GM21360 (cell line): ENCODE results near the gene IGF2BP2.
"Not testable (repeated sequence)": the region's sequence is repeated elsewhere in the genome, so short reads cannot be mapped to it uniquely, and the experiment has no call there.

Source experiments
- ATAC-seq: cut with Tn5 transposase; IDR thresholded peaks from one replicate; pipeline ENCODE4 v1.9.1; 2021; ENCODE audit warnings: mild to moderate bottlenecking, moderate library complexity; ENCODE audit not compliant: unreplicated experiment

Gene IGF2BP2

GRCh38 chr3:185716436-185717108 is 108.3 kb downstream of the IGF2BP2 start:
- ATAC-seq, result no peak

- no peak for ATAC-seq
Observed at GRCh38 chr3:185715091-185715490, 109.8 kb downstream of the IGF2BP2 start.

GRCh38 chr3:185714085-185714484 is 110.8 kb downstream of the IGF2BP2 start:
- no peak for ATAC-seq

GRCh38 chr3:185713015-185713414 is 111.8 kb downstream of the IGF2BP2 start:
- ATAC-seq, result no peak

- ATAC-seq, result no peak
Observed at GRCh38 chr3:185712337-185712736, 112.5 kb downstream of the IGF2BP2 start.

- no peak for ATAC-seq
Observed at GRCh38 chr3:185711255-185711870, 113.5 kb downstream of the IGF2BP2 start.

GRCh38 chr3:185709251-185709955 is 115.4 kb downstream of the IGF2BP2 start:
- no peak for ATAC-seq

- ATAC-seq, result no peak
Observed at GRCh38 chr3:185708392-185708791, 116.5 kb downstream of the IGF2BP2 start.

- no peak for ATAC-seq
Observed at GRCh38 chr3:185705498-185705897, 119.3 kb downstream of the IGF2BP2 start.

- no peak for ATAC-seq
Observed at GRCh38 chr3:185702262-185703225, 122.3 kb downstream of the IGF2BP2 start.

GRCh38 chr3:185701611-185702261 is 123.1 kb downstream of the IGF2BP2 start:
- no peak for ATAC-seq

GRCh38 chr3:185699927-185700326 is 124.9 kb downstream of the IGF2BP2 start:
- no peak for ATAC-seq

- ATAC-seq, result not testable (repeated sequence)
Observed at GRCh38 chr3:185697228-185697627, 127.6 kb downstream of the IGF2BP2 start.

GRCh38 chr3:185696039-185696438 is 128.8 kb downstream of the IGF2BP2 start:
- ATAC-seq, result no peak

GRCh38 chr3:185693985-185694653 is 130.7 kb downstream of the IGF2BP2 start:
- ATAC-seq, result no peak

- no peak for ATAC-seq
Observed at GRCh38 chr3:185691622-185692021, 133.2 kb downstream of the IGF2BP2 start.

GRCh38 chr3:185687271-185687878 is 137.5 kb downstream of the IGF2BP2 start:
- ATAC-seq, result no peak

- no peak for ATAC-seq
Observed at GRCh38 chr3:185685231-185686035, 139.4 kb downstream of the IGF2BP2 start.

- no peak for ATAC-seq
Observed at GRCh38 chr3:185680231-185680630, 144.6 kb downstream of the IGF2BP2 start.
